HG03280 (cell line): ENCODE measurements around the gene OS9.

Experiments used
- ATAC-seq: cut with Tn5 transposase; IDR thresholded peaks from one replicate; pipeline ENCODE4 v1.9.1; 2021; ENCODE audit warnings: mild to moderate bottlenecking, moderate library complexity; ENCODE audit not compliant: unreplicated experiment

OS9 gene

GRCh38 chr12:57765003-57765697 lies 71.2 kb downstream of the OS9 start:
- ATAC-seq: peak; percentile 66

DNA sequence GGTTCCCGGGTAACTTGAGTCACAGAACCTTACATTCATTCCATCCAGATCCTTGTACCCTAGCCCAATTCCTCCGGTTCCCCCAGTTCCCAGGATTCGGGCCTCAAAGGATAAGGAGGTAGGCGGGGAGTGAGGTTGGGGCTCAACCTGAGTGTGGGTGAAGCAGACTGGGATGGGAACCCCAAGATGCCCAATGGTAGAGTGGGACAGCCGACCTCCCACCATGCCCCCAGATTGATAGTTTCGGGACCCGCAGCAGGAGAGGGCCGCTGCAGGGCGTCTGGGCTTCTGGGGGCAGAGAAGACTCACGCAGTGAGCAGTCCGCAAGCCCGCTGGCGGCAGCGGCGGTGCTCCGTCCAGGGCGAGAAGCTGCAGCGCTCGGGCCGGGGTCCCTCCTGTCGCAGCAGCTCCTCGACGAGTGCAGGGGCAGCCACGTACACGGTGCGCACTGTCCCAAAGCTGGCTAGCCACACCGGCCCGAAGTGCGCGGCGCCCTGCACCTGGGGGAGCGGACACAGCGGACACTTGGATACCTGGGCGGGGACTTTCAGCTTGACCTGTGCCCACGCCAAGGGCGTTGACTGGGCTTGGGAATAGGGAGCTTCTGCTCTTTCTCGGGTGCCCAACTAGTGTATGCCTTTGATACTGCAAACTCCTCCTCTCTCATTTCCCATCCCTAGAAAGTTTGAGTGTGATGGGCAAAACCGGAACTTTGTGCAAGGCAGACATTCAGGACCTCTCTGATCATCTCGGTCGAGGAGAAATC lies 71.9 kb downstream of the OS9 start:
- no peak for ATAC-seq

DNA sequence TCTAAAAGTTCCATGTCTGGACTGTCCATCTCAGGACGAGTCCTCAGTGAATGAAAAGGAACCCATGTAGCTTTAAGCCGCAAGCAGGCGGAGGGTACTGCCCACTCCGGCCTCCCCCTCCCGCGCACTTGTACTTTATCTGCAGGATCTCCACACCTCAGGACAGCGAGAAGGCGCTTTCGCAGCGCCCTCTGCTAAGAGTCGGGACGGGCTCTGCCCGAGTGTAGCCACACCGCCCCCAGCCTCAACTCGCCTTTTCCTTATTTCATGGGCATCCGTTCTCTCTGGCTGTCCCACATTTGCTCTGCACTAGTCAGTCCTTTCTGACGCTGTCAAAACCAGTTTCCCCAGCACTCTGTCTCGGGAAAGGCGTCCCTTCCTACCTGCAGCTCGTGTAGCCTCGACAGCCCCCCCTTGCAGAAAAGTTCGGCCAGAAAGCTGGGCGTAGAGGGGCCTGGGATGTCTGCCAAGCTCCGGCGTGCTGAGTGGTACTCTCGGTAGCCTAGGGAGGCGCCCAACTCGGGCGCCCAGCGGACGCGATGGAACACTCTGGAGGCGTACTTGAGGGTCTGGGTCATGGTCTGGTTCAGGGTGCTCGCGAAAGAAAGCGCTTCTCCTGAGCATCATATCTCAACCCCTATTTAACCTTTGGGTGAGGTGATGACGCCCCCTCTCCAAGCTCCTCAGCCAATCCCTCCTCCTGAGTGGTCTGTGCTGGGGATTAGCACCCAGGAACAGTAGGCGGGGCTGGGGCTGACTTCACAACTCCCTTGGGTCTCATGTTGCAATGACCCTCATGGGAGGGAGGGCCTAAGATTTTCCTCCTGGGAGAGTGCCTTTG lies 72.8 kb downstream of the OS9 start, which contains the start of gene CYP27B1:
CYP27B1 (minus strand) TSS at position 615 of the 841 bp plus-strand sequence; CDS start at position 578, 37 bp downstream.
- no peak for ATAC-seq

DNA sequence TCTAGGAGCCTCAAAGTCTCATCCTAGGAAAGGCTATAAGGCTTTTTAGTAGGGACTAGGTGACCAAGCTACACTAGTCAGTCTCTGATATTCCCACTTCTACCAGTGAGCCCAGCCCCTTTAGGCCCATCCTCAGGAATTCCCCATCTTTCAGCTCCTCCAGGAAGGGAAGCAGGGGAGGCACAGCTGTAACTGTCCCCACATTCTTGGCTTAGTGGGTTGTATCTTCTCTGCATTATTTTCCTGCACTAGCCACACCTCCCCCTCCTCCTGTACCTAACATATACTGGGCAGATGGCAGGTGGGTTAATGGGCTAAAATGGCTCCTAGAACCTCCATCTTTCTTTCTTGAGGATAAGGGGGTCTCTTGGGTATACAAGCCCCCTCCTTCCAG lies 73.4 kb downstream of the OS9 start:
- ATAC-seq: no peak

DNA sequence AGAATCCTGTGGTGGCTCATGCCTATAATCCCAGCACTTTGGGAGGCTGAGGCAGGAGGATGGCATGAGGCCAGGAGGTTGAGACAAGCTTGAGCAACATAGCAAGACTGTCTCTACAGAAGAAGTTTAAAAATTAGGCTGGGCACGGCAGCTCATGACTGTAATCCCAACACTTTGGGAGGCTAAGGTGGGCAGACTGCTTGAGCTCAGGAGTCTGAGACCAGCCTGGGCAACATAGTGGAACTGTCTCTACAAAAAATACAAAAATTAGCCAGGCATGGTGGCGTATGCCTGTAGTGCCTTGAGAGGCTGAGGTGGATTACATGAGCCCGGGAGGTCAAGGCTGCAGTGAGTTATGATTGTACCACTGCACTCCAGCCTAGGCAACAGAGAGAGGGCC lies 73.9 kb downstream of the OS9 start:
- ATAC-seq: no peak

GRCh38 chr12:57769594-57769993 lies 75.7 kb downstream of the OS9 start:
- no peak for ATAC-seq

DNA sequence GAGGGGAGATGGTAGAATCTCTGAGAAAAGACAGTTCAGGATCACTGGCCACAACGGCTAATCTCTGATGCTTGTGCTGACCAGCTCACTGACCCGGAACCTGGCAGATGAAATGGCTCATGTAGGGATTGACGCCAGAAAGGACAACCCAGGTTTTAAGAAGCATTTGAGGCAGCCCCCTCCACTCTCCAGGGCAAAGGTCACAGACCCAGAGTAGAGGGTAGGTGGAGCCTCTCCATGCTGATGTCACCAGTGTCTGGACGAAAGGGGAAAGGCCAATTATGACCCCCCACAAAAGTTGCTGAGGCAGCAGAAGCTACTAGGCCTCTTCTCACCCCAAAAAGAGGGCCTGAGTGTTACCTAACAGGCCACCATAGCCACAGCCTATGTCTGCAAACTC lies 76.8 kb downstream of the OS9 start:
- ATAC-seq: no peak
